Lower leg skin (tissue), 3 donors: Measurements from ENCODE around the gene UBQLN1.

Experiments
- CTCF ChIP-seq, 3 donors: fragments of 450-650 bp; IDR thresholded peaks; one replicate each; pipeline ENCODE4 v1.5.1; 2016; ENCODE audit warnings: antibody characterized with exemption in 3 of 3, mild to moderate bottlenecking in 3 of 3, moderate library complexity in 2 of 3
- POLR2A ChIP-seq, 2 donors: fragments of 450-650 bp; IDR thresholded peaks; one replicate each; pipeline ENCODE4 v1.6.1; 2016 to 2017; ENCODE audit warnings: antibody characterized with exemption in 2 of 2, mild to moderate bottlenecking in 1 of 2, moderate library complexity in 1 of 2

DNA sequence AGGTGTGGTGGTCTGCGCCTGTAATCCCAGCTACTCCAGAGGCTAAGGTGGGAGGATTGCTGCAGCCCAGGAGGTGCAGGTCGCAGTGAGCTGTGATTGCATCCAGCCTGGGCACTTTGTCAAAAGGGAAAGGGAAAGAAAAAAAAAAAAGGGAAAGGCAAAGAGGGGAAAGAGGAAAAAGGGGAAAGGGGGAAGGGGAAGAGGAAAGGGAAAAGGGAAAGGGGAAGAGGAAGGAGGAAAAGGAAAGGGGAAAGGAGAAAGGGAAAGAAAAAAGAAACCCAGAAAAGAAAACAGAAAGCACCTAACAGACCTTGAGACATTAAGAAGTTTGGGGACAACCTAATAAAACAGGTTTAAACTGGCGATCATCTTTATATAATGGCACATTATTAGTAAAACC, 44.8 kb downstream of the UBQLN1 start:
- no peak for TF ChIP-seq CTCF (IDR thresholded peaks at IDR 0.05)
- no peak for TF ChIP-seq POLR2A (IDR thresholded peaks at IDR 0.05)
